K562 (cell line): ENCODE measurements around the gene SPEM1. TPM values are rescaled to one million over a fixed set of nuclear protein-coding genes. Genes with fewer than 3 reads are reported as not detected.

ENCODE experiments used
- BRF1 ChIP-seq: IDR thresholded peaks from 3 replicates; pipeline ENCODE4 v1.6.1; 2011; ENCODE audit warnings: borderline replicate concordance, mild to moderate bottlenecking; ENCODE audit not compliant: insufficient read length; ENCODE audit errors: extremely low read depth
- CAMTA2 ChIP-seq: fragments of 250-450 bp; sonication (Bioruptor Pico); conservative IDR thresholded peaks from 2 replicates; pipeline ENCODE4 v1.5.1; 2022
- CHCHD3 ChIP-seq: fragments of 250-450 bp; sonication (Bioruptor Pico); IDR thresholded peaks from 2 replicates; pipeline ENCODE4 v2.1.2; 2022; ENCODE audit warnings: mild to moderate bottlenecking
- ILF3 ChIP-seq: fragments of 450-650 bp; IDR thresholded peaks from 2 replicates; pipeline ENCODE4 v1.6.1; 2018; ENCODE audit warnings: antibody characterized with exemption, mild to moderate bottlenecking, moderate library complexity, borderline replicate concordance
- MAFG ChIP-seq: fragments of 450-650 bp; conservative IDR thresholded peaks from 2 replicates; pipeline ENCODE4 v1.6.1; 2016; ENCODE audit warnings: missing genetic modification characterization, missing compliant biosample characterization
- MXD1 ChIP-seq: fragments of 250-450 bp; sonication (Bioruptor Pico); IDR thresholded peaks from 2 replicates; pipeline ENCODE4 v1.8.0; 2021; ENCODE audit warnings: borderline replicate concordance, mild to moderate bottlenecking, moderate library complexity; ENCODE audit not compliant: poor library complexity, severe bottlenecking
- NKRF ChIP-seq: fragments of 450-650 bp; IDR thresholded peaks from 2 replicates; pipeline ENCODE4 v1.6.1; 2016; ENCODE audit warnings: borderline replicate concordance
- NONO ChIP-seq, 2 experiments: fragments of 200-400 bp in 1 of 2; fragments of 450-650 bp in 1 of 2; formaldehyde crosslinking in 1 of 2; IDR thresholded peaks; 2 replicates each; pipeline ENCODE4 v1.6.1; 2017; ENCODE audit warnings: low read depth in 2 of 2, mild to moderate bottlenecking in 2 of 2, moderate library complexity in 2 of 2, low read length in 1 of 2
- NRF1 ChIP-seq, 2 experiments: fragments of 450-650 bp; IDR thresholded peaks in 1 of 2; conservative IDR thresholded peaks in 1 of 2; 2 replicates each; pipeline ENCODE4 v1.6.1; 2014; ENCODE audit warnings: mild to moderate bottlenecking in 2 of 2
- RAD51 ChIP-seq: fragments of 450-650 bp; IDR thresholded peaks from 2 replicates; pipeline ENCODE4 v1.7.1; 2016; ENCODE audit warnings: low read depth, mild to moderate bottlenecking, borderline replicate concordance
- SRSF3 ChIP-seq: fragments of 200-400 bp; formaldehyde crosslinking; IDR thresholded peaks from 2 replicates; pipeline ENCODE4 v1.6.1; 2016; ENCODE audit warnings: mild to moderate bottlenecking, low read length, moderate library complexity; ENCODE audit not compliant: insufficient read depth
- ZNF121 ChIP-seq: sonication (generic); formaldehyde crosslinking; conservative IDR thresholded peaks from 2 replicates; pipeline ENCODE4 v1.8.0; 2022; ENCODE audit warnings: missing genetic modification reagents
- ZNF280B ChIP-seq: fragments of 250-450 bp; sonication (Bioruptor Pico); IDR thresholded peaks from 2 replicates; pipeline ENCODE4 v1.5.1; 2021; ENCODE audit warnings: mild to moderate bottlenecking
- polyA plus RNA-seq, 8 experiments: library from polyadenylated mRNA; depleted of rRNA in 4 of 8; stranded (reverse) in 5 of 8; unstranded in 3 of 8; fragments of >200 nt; fragmentation: Nextera tagmentation in 2 of 8; fragmentation: Illumina TruSeq in 1 of 8; extraction: Ambion mirVana in 2 of 8; extraction: Trizol in 1 of 8; gene quantifications; 2 replicates each; pipeline versions ENCODE4 v1.2.1 to v1.2.3, GENCODE V29; 2011 to 2014; ENCODE audit warnings: inconsistent platforms in 1 of 8, missing spikeins in 1 of 8
- total RNA-seq, 7 experiments: library from RNA; depleted of rRNA in 6 of 7; stranded (reverse); fragments of >200 nt in 6 of 7; fragmentation: Illumina TruSeq in 2 of 7; extraction: Trizol in 2 of 7; gene quantifications; 2 replicates each; pipeline versions ENCODE4 v1.2.1 to v1.2.3, GENCODE V29; 2011 to 2021; ENCODE audit warnings: low replicate concordance in 1 of 7

The SPEM1 gene
- total and polyA plus RNA-seq, 9 of the 15 experiments (the other 6 are each of a cell fraction or from before 2014, with no cell fraction given), result not detected

- no peak for TF ChIP-seq ZNF280B (CRISPR knock-in tag)
- no peak for TF ChIP-seq BRF1
- no peak for TF ChIP-seq ILF3
- no peak for TF ChIP-seq CAMTA2
- TF ChIP-seq CHCHD3, result no peak
- peak; percentile 87 for TF ChIP-seq MAFG (tag)
- no peak for TF ChIP-seq NKRF
- TF ChIP-seq SRSF3, result no peak
- no peak for TF ChIP-seq MXD1 (CRISPR knock-in tag)
- no peak for TF ChIP-seq ZNF121 (CRISPR knock-in tag)
- TF ChIP-seq NRF1 (conservative IDR thresholded peaks at IDR 0.05 in 1 of 2, IDR thresholded peaks at IDR 0.05 in 1 of 2), result no peak
- no peak for TF ChIP-seq RAD51
- TF ChIP-seq NONO (IDR thresholded peaks at IDR 0.05; ENCODE audit: low read depth in 2 of 2, low read length in 1 of 2), result no peak
- TF ChIP-seq, all 486 proteins: peak for 22
These were observed 20.7 kb downstream of the SPEM1 start (continued) for GRCh38 chr17:7440834-7441195.
